GM12878 (cell line): ENCODE results near the gene PPP2R5C. TPM values are rescaled to one million over a fixed set of nuclear protein-coding genes. Genes with fewer than 3 reads are reported as not detected.
A peak's percentile ranks its signal among the peaks of the same experiment; 100 is the strongest.

Experiments
- ATAC-seq: fragments of 200-7000 bp; cut with Tn5 transposase; 3 replicates; pipeline ENCODE4 v1.9.1; 2020; ENCODE audit warnings: mild to moderate bottlenecking, moderate library complexity
- BruUV-seq: library from RNA; stranded (reverse); fragments of 400-500 nt; replicated peaks from 2 replicates; lab custom pipeline; 2021; lab: Mats Ljungman, UMichigan
- CTCF ChIA-PET: fragments of 300-600 bp; sonication (Branson Sonifier 250); formaldehyde crosslinking; extraction: SDS; loops from one replicate; lab custom pipeline; 2021; ENCODE audit warnings: inconsistent platforms; lab: Yijun Ruan, JAX
- POLR2A ChIA-PET: fragments of 350-600 bp; formaldehyde crosslinking; extraction: SDS; loops from one replicate; lab custom pipeline; 2021; ENCODE audit warnings: inconsistent platforms; lab: Charles Lee
- RAD21 ChIA-PET: fragments of 300-600 bp; sonication (Branson Sonifier 250); formaldehyde crosslinking; loops from one replicate; lab custom pipeline; 2023; ENCODE audit warnings: antibody characterized with exemption; ENCODE audit not compliant: unreplicated experiment; lab: Charles Lee
- SMC1A ChIA-PET: fragments of 300-600 bp; sonication (Branson Sonifier 250); formaldehyde crosslinking; loops from one replicate; lab custom pipeline; 2023; ENCODE audit not compliant: unreplicated experiment, uncharacterized antibody; lab: Charles Lee
- DNase-seq: peaks from one replicate; pipeline ENCODE4 v3.0.0-alpha.2; 2011; ENCODE audit warnings: low read depth, low spot score
- FAIRE-seq: peaks from 3 replicates; lab custom pipeline; 2011; peaks lifted over from hg19 to GRCh38; lab: Jason Lieb, UNC
- H2AFZ ChIP-seq: 2 replicates; pipeline ENCODE4 v1.6.0; 2011; ENCODE audit warnings: low read depth, low read length, control low read depth; ENCODE audit not compliant: control insufficient read depth
- H3K27ac ChIP-seq: 2 replicates; pipeline ENCODE4 v1.5.1; 2011; ENCODE audit warnings: control low read depth; ENCODE audit not compliant: control insufficient read depth, insufficient read depth
- H3K27me3 ChIP-seq, 2 experiments: replicated peaks in 1 of 2; 2 replicates each; pipeline versions ENCODE4 v1.6.0 to v1.6.1; 2011; ENCODE audit warnings: low read length in 1 of 2; ENCODE audit not compliant: control insufficient read depth in 2 of 2, insufficient read depth in 2 of 2
- H3K36me3 ChIP-seq, 2 experiments: 2 replicates each; pipeline ENCODE4 v1.5.1; 2011; ENCODE audit warnings: low read length in 1 of 2; ENCODE audit not compliant: control insufficient read depth in 2 of 2, insufficient read depth in 2 of 2
- H3K4me1 ChIP-seq: 2 replicates; pipeline ENCODE4 v1.6.1; 2011; ENCODE audit warnings: mild to moderate bottlenecking, low read length, moderate library complexity, mixed read lengths; ENCODE audit not compliant: control insufficient read depth, insufficient read depth
- H3K4me2 ChIP-seq: 2 replicates; pipeline ENCODE4 v1.6.0; 2011; ENCODE audit warnings: control low read depth; ENCODE audit not compliant: control insufficient read depth, insufficient read depth
- H3K4me3 ChIP-seq: fragments of 200-600 bp; sonication (generic); 2 replicates; pipeline ENCODE4 v1.5.1; 2016
- H3K79me2 ChIP-seq: 2 replicates; pipeline ENCODE4 v1.6.0; 2011; ENCODE audit warnings: low read length; ENCODE audit not compliant: control insufficient read depth, insufficient read depth
- H3K9ac ChIP-seq: 2 replicates; pipeline ENCODE4 v1.8.0; 2011; ENCODE audit warnings: low read length, control low read depth, mixed read lengths; ENCODE audit not compliant: control insufficient read depth, insufficient read depth
- H3K9me3 ChIP-seq: replicated peaks from 3 replicates; pipeline ENCODE4 v1.5.1; 2011; ENCODE audit warnings: mild to moderate bottlenecking, low read length; ENCODE audit not compliant: control insufficient read depth, insufficient read depth
- H4K20me1 ChIP-seq: 2 replicates; pipeline ENCODE4 v1.6.0; 2011; ENCODE audit not compliant: control insufficient read depth, insufficient read depth
- BHLHE40 ChIP-seq, 2 experiments: fragments of 450-650 bp in 1 of 2; IDR thresholded peaks; 2 replicates each; pipeline ENCODE4 v1.6.1; 2011 to 2017; ENCODE audit warnings: low read depth in 2 of 2, borderline replicate concordance in 1 of 2, improper control_type of control experiment in 1 of 2, low read length in 1 of 2, mild to moderate bottlenecking in 1 of 2
- CHD2 ChIP-seq: IDR thresholded peaks from 2 replicates; pipeline ENCODE4 v1.6.1; 2011; ENCODE audit warnings: low read depth, low read length, improper control_type of control experiment, borderline replicate concordance
- DPF2 ChIP-seq: fragments of 450-650 bp; IDR thresholded peaks from 2 replicates; pipeline ENCODE4 v1.6.1; 2017; ENCODE audit warnings: mild to moderate bottlenecking
- E2F4 ChIP-seq: IDR thresholded peaks from 2 replicates; pipeline ENCODE4 v1.6.1; 2012; ENCODE audit warnings: low read depth, low read length, improper control_type of control experiment
- E2F8 ChIP-seq: fragments of 450-650 bp; IDR thresholded peaks from 2 replicates; pipeline ENCODE4 v1.6.1; 2018; ENCODE audit warnings: mild to moderate bottlenecking, low read depth, moderate library complexity; ENCODE audit not compliant: partially characterized antibody
- HDAC6 ChIP-seq: fragments of 200-600 bp; sonication (generic); IDR thresholded peaks from one replicate; pipeline ENCODE4 v1.8.0; 2017; ENCODE audit warnings: antibody characterized with exemption; ENCODE audit not compliant: unreplicated experiment
- IKZF2 ChIP-seq, 2 experiments: fragments of 450-650 bp; IDR thresholded peaks; 2 replicates each; pipeline ENCODE4 v1.6.1; 2017; ENCODE audit warnings: mild to moderate bottlenecking in 2 of 2, moderate library complexity in 2 of 2
- KDM1A ChIP-seq: fragments of 200-600 bp; sonication (generic); IDR thresholded peaks from 2 replicates; pipeline ENCODE4 v1.6.1; 2016; ENCODE audit warnings: borderline replicate concordance
- NFYA ChIP-seq: IDR thresholded peaks from 2 replicates; pipeline ENCODE4 v1.6.1; 2011; ENCODE audit warnings: low read depth, mild to moderate bottlenecking, low read length, improper control_type of control experiment, borderline replicate concordance
- RUNX3 ChIP-seq: IDR thresholded peaks from 2 replicates; pipeline ENCODE4 v1.6.1; 2012; ENCODE audit warnings: low read length, inconsistent platforms
- SREBF2 ChIP-seq: IDR thresholded peaks from 2 replicates; pipeline ENCODE4 v1.6.1; 2012; ENCODE audit warnings: mild to moderate bottlenecking, low read length
- TCF7 ChIP-seq: IDR thresholded peaks from 2 replicates; pipeline ENCODE4 v1.6.1; 2014; ENCODE audit warnings: antibody characterized with exemption, borderline replicate concordance
- YY1 ChIP-seq: IDR thresholded peaks from 2 replicates; pipeline ENCODE4 v1.6.1; 2011; ENCODE audit warnings: low read depth, mild to moderate bottlenecking, low read length
- WGBS: methylation state at CpG from one replicate; pipeline ENCODE4 v1.1.6; 2016; ENCODE audit warnings: low lambda C conversion rate; ENCODE audit not compliant: insufficient replicate concordance, insufficient coverage; ENCODE audit errors: missing lambda C conversion rate; 5-methylcytosine and 5-hydroxymethylcytosine counted together
- in situ Hi-C: fragments of 300-500 bp; cut with MboI; formaldehyde crosslinking; loops from 9 replicates; pipeline ENCODE4 v1.14.3; 2018; ENCODE audit warnings: mixed read lengths
- intact Hi-C: fragments of 100-400 bp; cut with micrococcal nuclease; formaldehyde crosslinking; loops from one replicate; pipeline ENCODE4 v1.14.2; 2022; ENCODE audit not compliant: unreplicated experiment
- polyA plus RNA-seq, 11 experiments: library from polyadenylated mRNA; depleted of rRNA in 4 of 11; unstranded in 6 of 11; stranded (reverse) in 5 of 11; fragments of >200 nt; fragmentation: Nextera tagmentation in 4 of 11; fragmentation: Illumina TruSeq in 1 of 11; extraction: Ambion mirVana in 4 of 11; extraction: Trizol in 1 of 11; gene quantifications; 1 replicate in 1 of 11; 2 replicates in 10 of 11; pipeline versions ENCODE4 v1.2.1 to v1.2.3, GENCODE V29; 2011 to 2016; ENCODE audit warnings: inconsistent platforms in 2 of 11, missing spikeins in 2 of 11, low read depth in 1 of 11
- total RNA-seq, 4 experiments: library from RNA; depleted of rRNA in 3 of 4; stranded (reverse); fragments of >200 nt in 3 of 4; fragmentation: Illumina TruSeq in 1 of 4; extraction: Trizol in 1 of 4; gene quantifications; 2 replicates each; pipeline versions ENCODE4 v1.2.1 to v1.2.3, GENCODE V29; 2013 to 2021
- TF ChIP-seq, protein P1 (sequence below): IDR thresholded peaks from 2 replicates; pipeline ENCODE4 v1.6.1; 2011; ENCODE audit warnings: borderline replicate concordance, low read depth, mild to moderate bottlenecking, moderate library complexity, low read length; ENCODE audit not compliant: insufficient read depth, poor library complexity, severe bottlenecking

Gene PPP2R5C
- total and polyA plus RNA-seq, 10 of the 15 experiments (the other 5 are each of a cell fraction or from before 2014, with no cell fraction given) = 106 to 199 (median 144) TPM

GRCh38 chr14:101858791-101859537, 97.5 kb downstream of the PPP2R5C start:
- Histone ChIP-seq H4K20me1 (no peaks in the 10 kb centered on the region), H3K9me3 (no peaks in the 10 kb centered on the region), H3K27me3 (no peaks in the 10 kb centered on the region)
- FAIRE-seq = no peak
- no TSS peak for BruUV-seq
- peak; percentile 82 for ATAC-seq
- DNase-seq = no peak
- intact Hi-C loops = no loop called here
- TF ChIP-seq RUNX3 (peak; percentile 36; the same call in 1 of the 2 replicates), NFYA (no peak), BHLHE40 (IDR thresholded peaks at IDR 0.05; ENCODE audit: borderline replicate concordance in 1 of 2, low read depth in 2 of 2, low read length in 1 of 2) (peak; percentile 69 to 71), SREBF2 (no peak), DPF2 (no peak), KDM1A (no peak), HDAC6 (no peak), E2F4 (no peak), CHD2 (no peak), E2F8 (no peak), TCF7 (no peak), YY1 (0 out of 2 replicates have a peak, but pooled peaks have one; percentile 13), IKZF2 (IDR thresholded peaks at IDR 0.05) (no peak)
- TF ChIP-seq, protein P1, sequence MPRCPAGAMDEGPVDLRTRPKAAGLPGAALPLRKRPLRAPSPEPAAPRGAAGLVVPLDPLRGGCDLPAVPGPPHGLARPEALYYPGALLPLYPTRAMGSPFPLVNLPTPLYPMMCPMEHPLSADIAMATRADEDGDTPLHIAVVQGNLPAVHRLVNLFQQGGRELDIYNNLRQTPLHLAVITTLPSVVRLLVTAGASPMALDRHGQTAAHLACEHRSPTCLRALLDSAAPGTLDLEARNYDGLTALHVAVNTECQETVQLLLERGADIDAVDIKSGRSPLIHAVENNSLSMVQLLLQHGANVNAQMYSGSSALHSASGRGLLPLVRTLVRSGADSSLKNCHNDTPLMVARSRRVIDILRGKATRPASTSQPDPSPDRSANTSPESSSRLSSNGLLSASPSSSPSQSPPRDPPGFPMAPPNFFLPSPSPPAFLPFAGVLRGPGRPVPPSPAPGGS = no peak
- TF ChIP-seq, all 136 proteins: peak for 3
- peak overlapping the region; percentile 21; the same call in 1 of the 2 replicates for H3K4me2 ChIP-seq
- WGBS = 91% methylated on average over 17 of the region's 17 CpGs
- H3K9ac ChIP-seq = peak overlapping the region; percentile 24; the same call in 1 of the 2 replicates
- peaks cover 10% of the 10 kb centered on the region for H3K4me1 ChIP-seq
- peak overlapping the region; percentile 62 for H2AFZ ChIP-seq
- ChIA-PET RAD21 (interaction anchor here (0.6 to 1.2 kb wide), 3 partner anchors 8 to 88 kb away, joined by 3 to 7 read pairs (median 5); no protein-coding TSS in a partner anchor), POLR2A (interaction anchor here (1.6 kb wide), 1 partner anchor 35 kb away, joined by 4 read pairs; no protein-coding TSS in a partner anchor), CTCF (interaction anchor here (1.0 to 1.6 kb wide), 4 partner anchors 14 to 88 kb away, joined by 3 to 6 read pairs (median 4); no protein-coding TSS in a partner anchor), SMC1A (interaction anchor here (1.0 to 2.0 kb wide), 6 partner anchors 10 to 35 kb away, joined by 3 to 6 read pairs (median 4); no protein-coding TSS in a partner anchor)
- peaks cover 21% of the 10 kb centered on the region for H3K79me2 ChIP-seq
- no peak overlapping the region for H3K4me3 ChIP-seq
- H3K27ac ChIP-seq = peak overlapping the region; percentile 59
- H3K36me3 ChIP-seq = peaks cover 5 to 9% of the 10 kb centered on the region in 2 experiments
- in situ Hi-C loops = no loop called here
